SHP77 treated with DMSO at 0.1 percent for 48 hours (cell line): ENCODE measurements around the gene ALPI.
A peak's percentile ranks its signal among the peaks of the same experiment; 100 is the strongest.

ENCODE experiments used
- DNase-seq: peaks from one replicate; lab custom pipeline; 2025; lab: John Stamatoyannopoulos, UW

Gene ALPI

DNA sequence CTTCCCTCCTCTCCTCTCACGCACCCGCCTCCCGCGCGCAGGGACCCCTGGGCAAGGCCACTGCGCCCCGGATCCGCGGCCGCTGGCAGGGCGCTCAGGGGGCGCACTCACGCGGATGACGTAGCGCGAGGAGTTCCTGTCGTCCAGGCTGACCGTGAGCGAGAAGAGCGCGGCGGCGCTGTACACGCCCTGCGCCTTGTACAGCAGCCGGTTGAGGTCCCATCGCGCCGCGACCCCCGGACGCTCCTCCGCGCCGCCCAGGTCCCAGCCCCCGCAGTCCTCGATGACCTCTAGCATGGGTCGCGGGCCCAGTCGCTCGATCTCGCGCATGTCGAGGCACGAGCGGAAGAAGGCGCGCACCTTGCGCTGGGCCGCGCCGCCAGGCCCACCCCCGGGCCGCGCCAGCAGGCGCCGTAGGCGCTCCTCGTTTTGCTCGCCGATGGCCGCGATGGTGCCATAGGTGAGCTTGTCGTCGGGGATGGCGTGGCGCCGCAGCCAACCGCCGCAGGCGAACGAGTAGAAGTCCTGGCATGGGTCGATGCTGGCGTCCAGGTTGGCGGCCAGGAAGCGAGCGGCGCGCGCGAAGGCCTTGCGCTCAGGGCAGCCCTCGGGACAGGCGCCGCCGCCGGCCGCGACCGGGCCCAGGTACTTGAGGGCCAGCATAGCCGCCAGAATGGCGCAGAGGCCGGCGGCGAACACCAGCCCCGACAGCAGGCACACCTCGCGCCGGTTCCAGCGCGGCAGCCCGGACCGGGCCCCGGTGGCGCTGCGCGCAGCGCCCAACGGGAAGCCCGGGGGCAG, 30.0 kb downstream of the ALPI start:
- DNase-seq = no peak

GRCh38 chr2:232486558-232487384, 30.8 kb downstream of the ALPI start:
- DNase-seq = no peak

GRCh38 chr2:232487385-232488096, 31.6 kb downstream of the ALPI start, which contains the start of gene ECEL1:
TSS of gene ECEL1 (minus strand) at chr2:232487834. CDS start at chr2:232486653, 1,181 bp downstream.
- DNase-seq = no peak

DNA sequence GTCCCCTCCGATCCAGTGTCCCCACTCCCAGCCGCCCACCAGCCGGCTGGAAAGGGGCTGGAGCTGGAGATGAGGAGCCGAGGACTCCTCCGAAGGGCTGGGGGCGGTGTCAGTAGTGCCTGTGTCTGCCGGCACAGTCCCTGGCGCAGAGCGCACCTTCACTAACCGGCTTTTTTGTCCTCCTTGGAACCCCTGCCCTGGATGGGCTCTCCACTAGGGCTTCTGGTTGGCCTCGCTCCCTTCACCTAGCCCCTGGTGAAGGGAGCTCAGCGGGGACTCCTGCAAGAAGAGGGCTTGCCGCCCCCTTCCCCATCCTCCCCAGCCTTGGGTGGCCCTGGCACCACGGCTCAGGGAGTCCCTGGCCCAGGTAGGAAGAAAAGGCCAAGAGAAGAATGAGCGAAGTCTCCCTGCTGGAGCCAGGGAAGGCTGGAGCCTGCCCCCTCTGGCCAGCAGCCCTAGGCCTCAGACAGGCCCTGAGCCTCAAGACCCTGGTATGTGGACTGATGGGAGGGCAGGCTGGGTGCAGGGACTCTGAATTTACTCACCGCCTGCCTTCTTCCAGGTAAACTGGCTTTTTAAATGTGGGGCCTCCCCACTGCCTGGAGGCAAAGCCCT, 32.3 kb downstream of the ALPI start:
- no peak for DNase-seq

DNA sequence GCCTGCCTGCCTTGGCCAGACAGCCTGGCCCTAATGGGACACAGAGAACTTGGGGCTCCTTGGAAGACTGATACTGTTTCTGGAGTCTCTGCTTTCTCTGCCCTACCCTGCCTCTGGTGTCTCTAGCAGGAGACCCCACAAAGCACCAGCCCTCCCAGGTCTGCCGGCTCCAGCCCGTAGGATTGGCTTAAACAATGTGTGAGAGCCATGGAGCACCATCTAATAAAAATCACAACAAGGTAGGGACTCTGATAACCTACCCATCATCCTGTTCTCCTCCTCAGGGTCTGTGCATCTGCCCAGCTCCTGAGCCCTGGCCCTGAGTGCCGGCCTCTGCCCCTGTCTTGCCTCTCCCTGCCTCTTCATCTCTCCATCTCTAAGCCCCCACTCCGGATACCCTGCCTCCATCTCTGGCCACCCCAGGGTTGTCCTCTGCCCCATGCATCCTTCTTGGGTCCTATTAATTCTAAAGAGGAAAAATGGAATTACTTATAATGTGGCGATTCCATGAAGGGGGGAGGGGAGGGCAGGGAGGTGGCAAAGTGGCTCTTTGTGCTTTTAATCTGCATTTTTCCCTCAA, 32.9 kb downstream of the ALPI start:
- no peak for DNase-seq

GRCh38 chr2:232489516-232490220, 33.7 kb downstream of the ALPI start:
- no peak for DNase-seq

DNA sequence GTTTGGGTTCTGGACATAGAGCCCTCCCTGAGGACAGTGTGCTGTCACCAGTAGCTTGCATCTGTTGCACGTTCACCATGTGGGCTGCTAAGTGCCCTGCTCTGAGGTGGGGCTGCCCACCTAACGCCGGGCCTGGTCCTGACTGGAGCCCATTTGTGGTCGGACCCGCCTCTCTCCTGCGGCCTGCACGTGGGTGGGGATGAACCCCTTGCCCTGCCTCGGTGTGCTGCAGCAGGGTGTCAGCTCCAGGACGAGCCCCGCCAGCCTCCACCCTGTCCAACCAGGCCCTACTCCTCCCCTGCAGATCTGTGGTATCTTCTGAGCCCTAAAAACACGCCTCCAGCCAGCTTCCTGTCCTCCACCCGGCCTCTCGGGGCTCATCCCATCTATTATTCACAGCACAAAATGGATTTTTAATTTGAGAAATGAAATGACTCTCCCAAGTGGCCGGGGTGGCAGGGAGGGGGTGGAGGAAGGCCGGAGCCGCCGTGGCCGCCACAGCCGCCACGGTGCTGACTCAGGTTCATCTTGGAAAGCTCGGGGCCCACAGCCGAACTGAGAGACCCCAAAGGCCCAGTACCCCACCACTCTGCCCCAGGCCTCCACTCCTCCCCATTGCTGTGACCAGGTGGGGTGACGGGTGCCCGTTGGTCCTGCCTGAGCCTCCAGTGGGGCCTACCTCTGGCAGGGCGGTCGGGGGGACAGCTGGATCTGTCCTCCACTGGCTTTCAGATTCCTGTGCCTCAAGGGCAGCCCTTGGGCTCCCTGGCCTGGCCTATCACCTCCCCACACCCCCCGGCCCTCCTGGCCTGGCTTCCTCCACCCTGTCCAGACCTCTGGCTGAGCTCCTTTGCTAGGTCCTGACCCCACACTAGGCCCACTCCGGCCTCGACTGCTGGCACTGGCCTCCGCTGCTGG, 34.5 kb downstream of the ALPI start:
- no peak for DNase-seq

- peak; percentile 69 for DNase-seq
Observed at GRCh38 chr2:232491139-232491780, 35.3 kb downstream of the ALPI start.

- DNase-seq = no peak
Observed at GRCh38 chr2:232492236-232492848, 36.4 kb downstream of the ALPI start.

DNA sequence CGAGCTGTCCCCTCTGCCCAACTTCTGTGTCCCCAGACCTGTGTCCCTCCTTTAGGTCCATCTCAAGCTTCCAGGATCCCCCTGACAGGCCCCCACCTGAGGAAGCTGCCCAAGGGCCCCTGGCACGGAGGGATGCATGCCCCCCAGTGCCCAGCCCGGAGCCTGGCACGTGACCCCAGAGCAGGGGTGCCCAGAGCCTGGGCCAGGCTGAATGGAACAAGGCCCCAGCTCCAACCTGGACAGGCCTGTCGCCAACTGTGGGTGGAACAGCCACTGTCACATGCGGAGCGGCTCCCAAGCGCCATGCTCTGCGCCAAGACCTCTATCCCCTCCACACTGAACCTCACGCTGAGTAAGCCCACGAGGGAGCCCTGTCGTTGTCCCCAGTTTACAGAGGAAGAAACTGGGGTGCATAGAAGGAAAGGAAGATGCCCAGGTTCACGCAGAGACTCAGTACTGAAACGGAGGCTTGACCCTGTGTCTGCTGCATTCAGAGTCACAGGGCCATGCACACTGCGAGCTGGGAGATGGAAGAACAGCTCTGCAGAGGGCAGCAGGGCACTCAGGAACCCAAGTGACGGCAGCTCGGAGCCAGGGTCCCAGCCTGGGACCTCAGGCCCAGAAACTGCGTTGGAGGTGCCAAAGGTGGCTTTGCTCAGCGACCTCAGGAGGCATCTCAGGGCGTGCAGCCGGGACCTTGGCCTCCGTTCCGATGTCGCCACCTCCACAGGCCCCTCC, 37.2 kb downstream of the ALPI start:
- DNase-seq = no peak

DNA sequence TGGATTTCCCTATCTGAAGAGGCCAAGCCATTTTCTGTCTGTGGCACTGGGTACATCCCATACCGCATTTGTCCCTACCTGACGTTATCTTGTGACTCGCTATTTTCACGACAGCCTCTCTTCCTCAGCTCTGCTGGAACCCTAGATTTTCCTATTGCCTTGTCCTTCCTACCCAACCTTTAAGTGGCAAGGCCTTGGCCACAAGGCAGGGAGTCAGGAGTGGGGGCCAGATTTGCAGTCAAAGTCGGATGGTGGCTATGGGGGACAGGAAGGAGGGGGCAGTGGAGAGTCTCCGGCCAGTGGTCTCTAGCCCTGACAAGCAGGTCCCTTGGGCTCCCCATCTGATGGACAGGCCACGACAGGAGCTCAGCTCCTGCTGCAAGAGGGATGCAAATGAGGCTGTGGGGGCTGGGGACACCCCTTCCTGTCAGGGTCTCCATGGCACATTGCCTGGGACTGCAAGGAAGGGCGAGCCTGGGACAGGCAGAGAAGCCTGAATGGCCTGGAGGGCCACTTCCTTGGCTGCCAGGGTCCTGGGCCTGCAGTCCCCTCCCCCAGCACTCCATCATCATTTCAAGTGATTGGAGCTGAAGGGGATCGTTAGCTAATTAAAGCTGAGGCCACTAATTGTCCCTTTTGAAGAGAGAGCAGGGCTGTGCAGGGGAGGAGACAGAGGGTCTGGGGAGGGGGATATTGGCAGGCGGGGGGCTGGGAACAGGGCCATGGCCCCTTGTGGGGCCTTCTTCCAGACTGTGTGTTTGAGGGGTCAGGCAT, 37.9 kb downstream of the ALPI start:
- no peak for DNase-seq

DNA sequence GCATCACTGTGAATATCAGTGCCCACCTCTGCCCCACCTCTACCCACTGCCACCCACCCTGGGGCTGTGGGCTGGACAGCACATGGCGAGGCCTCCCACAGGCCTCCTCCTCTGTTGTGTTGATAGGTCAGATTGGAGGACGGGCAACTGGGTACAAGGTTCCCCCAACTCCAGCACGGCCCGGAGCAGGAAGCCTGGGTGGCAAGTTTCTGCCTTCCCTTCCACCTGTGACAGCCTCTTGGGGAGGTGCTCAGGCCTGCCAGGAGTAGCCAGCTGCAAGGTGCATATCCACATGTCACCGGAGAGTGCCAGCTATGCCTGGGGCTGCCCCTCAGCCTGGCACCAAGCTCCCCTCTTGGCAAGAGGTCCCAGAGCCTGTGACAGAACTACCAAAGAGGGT, 38.6 kb downstream of the ALPI start:
- DNase-seq = no peak

GRCh38 chr2:232495292-232495691, 39.3 kb downstream of the ALPI start:
- DNase-seq = no peak

DNA sequence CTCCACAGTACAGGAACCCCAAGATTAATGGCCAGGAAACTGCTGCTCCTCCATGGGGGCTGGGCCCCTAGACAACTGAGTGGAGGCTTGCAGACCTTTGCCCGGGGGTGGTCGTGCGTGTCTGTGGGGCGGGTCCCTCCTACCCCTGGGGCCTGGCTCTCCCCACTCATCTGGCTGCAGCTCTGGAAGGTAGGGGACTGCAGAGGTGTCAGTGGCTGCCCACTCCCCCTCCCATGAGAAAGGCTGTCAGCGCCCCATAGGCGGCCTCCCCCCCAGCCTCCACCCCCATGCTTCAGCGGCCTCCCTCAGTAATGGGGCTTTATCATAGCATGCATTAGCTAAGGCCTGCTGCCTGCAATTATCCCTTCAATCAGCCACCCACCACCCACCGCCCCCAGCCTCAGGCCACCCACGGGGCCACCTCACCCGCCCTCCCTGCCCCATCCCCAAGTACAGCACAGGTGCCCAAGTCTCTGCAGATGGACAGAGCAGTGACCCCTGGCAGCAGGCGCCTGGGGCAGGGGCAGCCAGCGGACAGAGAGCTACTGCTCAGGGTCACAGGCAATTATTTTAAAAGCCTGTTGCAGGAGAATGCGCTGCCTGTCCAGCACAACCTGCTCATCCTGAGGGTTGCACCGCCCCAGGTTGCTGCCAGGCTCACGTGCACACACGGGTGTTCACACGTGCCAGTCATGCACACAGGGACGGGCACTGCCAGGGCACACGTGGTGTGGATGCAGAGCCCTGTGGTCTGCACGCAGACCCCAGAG, 40.7 kb downstream of the ALPI start:
- DNase-seq = no peak

DNA sequence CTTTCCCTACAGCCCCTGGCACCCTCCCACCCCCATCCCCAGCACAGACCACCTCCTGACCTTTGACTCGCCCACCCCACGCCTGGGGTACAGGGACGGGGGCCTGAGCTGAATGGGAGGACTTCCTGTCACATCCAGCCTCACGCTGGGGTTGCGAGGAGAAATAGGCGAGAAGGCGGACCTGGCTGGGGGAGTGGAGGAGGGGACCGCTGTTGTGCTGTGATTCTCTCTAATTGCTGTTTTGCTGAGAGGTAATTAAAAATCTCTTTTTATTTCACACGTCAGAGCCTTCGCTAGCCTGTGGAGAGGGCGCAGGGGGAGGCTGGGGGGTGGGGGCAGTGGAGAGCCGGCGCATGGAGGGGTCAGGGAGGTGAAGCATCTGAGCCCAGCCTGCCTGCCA, 41.4 kb downstream of the ALPI start:
- no peak for DNase-seq

DNA sequence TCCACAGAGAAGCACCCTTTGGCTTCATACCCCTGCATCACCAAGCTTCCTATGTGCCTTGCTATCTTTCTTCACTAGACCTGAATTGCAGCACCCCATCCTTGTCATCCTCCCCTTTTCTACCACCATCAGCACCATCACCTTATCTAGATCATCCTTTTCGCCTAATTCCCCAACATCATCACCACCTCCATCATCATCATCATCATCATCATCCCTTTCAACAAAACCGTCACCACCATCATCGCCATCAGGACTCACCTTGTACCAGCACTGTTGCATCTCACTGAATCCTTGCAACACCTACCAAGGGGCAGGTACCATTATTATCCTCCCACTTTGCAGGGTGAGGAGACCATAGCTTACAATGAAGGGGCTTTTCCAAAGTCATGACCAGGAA, 42.5 kb downstream of the ALPI start:
- no peak for DNase-seq

DNA sequence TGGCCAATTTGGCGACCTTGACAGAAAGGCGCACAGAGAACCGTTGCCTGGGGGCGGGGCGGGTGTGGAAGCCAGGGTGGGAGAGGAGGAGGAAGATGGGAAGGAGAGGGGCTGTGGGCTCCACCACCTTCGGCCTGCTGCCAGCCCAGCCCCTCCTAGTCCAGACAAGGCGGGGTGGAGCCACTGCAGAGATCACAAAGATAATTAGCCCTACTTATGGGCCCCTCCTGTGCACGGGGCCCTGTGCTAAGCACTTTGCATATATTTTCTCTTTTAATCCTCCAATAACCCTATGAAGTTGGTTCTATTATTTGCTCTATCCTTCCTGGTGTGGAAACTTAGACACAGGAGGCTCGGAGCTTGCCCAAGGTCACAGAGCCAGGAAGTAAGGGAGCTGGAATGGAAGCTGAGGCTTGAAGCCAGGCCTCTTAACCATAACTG, 45.4 kb downstream of the ALPI start:
- no peak for DNase-seq
